BJ (cell line): ENCODE results near the gene MEIOSIN. TPM values are rescaled to one million over a fixed set of nuclear protein-coding genes. Genes with fewer than 3 reads are reported as not detected.
"Not testable (repeated sequence)": the region's sequence is repeated elsewhere in the genome, so short reads cannot be mapped to it uniquely, and the experiment has no call there.

Experiments
- CTCF ChIA-PET: fragments of 350-600 bp; formaldehyde crosslinking; extraction: SDS; loops from one replicate; lab custom pipeline; 2021; ENCODE audit warnings: antibody characterized with exemption, inconsistent platforms; lab: Yijun Ruan, JAX
- POLR2A ChIA-PET: fragments of 300-600 bp; sonication (Branson Sonifier 250); formaldehyde crosslinking; extraction: SDS; loops from one replicate; lab custom pipeline; 2021; ENCODE audit warnings: antibody characterized with exemption; lab: Charles Lee
- DNase-seq: peaks from one replicate; pipeline ENCODE4 v3.0.0-alpha.2; 2011; ENCODE audit warnings: low read depth
- H3K27me3 ChIP-seq: 2 replicates; pipeline ENCODE4 v1.6.0; 2011; ENCODE audit warnings: low read length; ENCODE audit not compliant: control insufficient read depth, insufficient read depth
- H3K36me3 ChIP-seq: 2 replicates; pipeline ENCODE4 v1.5.1; 2011; ENCODE audit warnings: low read length; ENCODE audit not compliant: control insufficient read depth, insufficient read depth
- H3K4me3 ChIP-seq: 2 replicates; pipeline ENCODE4 v1.5.1; 2011; ENCODE audit warnings: low read depth, mild to moderate bottlenecking, control low read depth, low read length
- polyA plus RNA-seq: library from polyadenylated mRNA; depleted of rRNA; stranded (reverse); fragments of >200 nt; gene quantifications from 2 replicates; pipeline ENCODE4 v1.2.3, GENCODE V29; 2011
- TF ChIP-seq, protein P1 (sequence below): IDR thresholded peaks from 2 replicates; pipeline ENCODE4 v1.5.1; 2011; ENCODE audit warnings: low read depth, mild to moderate bottlenecking, control low read depth, inconsistent platforms, low read length, moderate library complexity; ENCODE audit not compliant: insufficient read depth

Gene MEIOSIN
- polyA plus RNA-seq, 1 experiment, result not detected

DNA sequence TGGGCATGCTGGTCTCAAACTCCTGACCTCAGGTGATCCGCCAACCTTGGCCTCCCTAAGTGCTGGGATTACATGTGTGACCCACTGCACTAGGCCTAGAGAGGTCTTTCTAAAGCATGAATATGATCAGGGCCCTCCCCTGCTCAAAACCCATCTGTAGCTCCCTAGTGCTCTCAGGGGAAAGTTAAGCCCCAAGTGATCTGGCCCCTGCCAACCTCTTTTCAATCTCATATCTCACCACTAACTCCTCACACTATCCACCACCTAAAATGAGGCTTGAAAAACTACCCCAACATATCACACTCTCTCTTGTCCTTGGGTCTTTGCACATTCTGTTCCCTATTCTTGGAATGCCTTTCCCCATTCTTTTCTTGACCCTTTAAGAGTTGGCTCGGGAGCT, 61.4 kb downstream of the MEIOSIN start:
- CTCF ChIA-PET, result interaction anchor here (1.5 to 3.3 kb wide), 2 partner anchors 22 to 25 kb away, joined by 9 to 18 read pairs; partner anchors contain the start of gene SIX5
- Histone ChIP-seq H3K36me3 (peaks cover 2% of the 10 kb centered on the region; the same call in 1 of the 2 replicates), H3K4me3 (no peak overlapping the region), H3K27me3 (no peaks in the 10 kb centered on the region)
- POLR2A ChIA-PET, result no interaction called here
- TF ChIP-seq, protein P1, sequence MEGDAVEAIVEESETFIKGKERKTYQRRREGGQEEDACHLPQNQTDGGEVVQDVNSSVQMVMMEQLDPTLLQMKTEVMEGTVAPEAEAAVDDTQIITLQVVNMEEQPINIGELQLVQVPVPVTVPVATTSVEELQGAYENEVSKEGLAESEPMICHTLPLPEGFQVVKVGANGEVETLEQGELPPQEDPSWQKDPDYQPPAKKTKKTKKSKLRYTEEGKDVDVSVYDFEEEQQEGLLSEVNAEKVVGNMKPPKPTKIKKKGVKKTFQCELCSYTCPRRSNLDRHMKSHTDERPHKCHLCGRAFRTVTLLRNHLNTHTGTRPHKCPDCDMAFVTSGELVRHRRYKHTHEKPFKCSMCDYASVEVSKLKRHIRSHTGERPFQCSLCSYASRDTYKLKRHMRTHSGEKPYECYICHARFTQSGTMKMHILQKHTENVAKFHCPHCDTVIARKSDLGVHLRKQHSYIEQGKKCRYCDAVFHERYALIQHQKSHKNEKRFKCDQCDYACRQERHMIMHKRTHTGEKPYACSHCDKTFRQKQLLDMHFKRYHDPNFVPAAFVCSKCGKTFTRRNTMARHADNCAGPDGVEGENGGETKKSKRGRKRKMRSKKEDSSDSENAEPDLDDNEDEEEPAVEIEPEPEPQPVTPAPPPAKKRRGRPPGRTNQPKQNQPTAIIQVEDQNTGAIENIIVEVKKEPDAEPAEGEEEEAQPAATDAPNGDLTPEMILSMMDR, result no peak
- no peak for DNase-seq

GRCh38 chr19:45798995-45799517, 65.8 kb downstream of the MEIOSIN start:
- POLR2A ChIA-PET, result interaction anchor here (0.5 to 1.7 kb wide), 4 partner anchors 14 to 30 kb away, joined by 4 to 8 read pairs (median 6); partner anchors contain the start of gene SIX5
- no peak for DNase-seq
- Histone ChIP-seq H3K27me3 (no peaks in the 10 kb centered on the region), H3K36me3 (no peaks in the 10 kb centered on the region), H3K4me3 (no peak overlapping the region)
- CTCF ChIA-PET, result interaction anchor here (0.6 to 12.1 kb wide), 18 partner anchors 8 to 117 kb away, joined by 3 to 154 read pairs (median 4); partner anchors contain the start of genes DMPK, FBXO46, QPCTL and RSPH6A
- TF ChIP-seq, protein P1, result peak; percentile 81

- H3K4me3 ChIP-seq, H3K27me3 ChIP-seq, H3K36me3 ChIP-seq, DNase-seq: not testable (repeated sequence)
- ChIA-PET CTCF (interaction anchor here (0.6 to 12.1 kb wide), 16 partner anchors 9 to 107 kb away, joined by 3 to 154 read pairs (median 4); partner anchors contain the start of genes DMPK, FBXO46, QPCTL and RSPH6A), POLR2A (interaction anchor here (0.6 to 1.7 kb wide), 3 partner anchors 13 to 30 kb away, joined by 4 to 8 read pairs (median 7); partner anchors contain the start of gene SIX5)
Observed at GRCh38 chr19:45799541-45799940, 66.3 kb downstream of the MEIOSIN start.

GRCh38 chr19:45800070-45800553, 66.9 kb downstream of the MEIOSIN start:
- H3K27me3 ChIP-seq, result no peaks in the 10 kb centered on the region
- DNase-seq, result no peak
- H3K36me3 ChIP-seq, result no peaks in the 10 kb centered on the region
- ChIA-PET POLR2A (interaction anchor here (1.7 kb wide), 1 partner anchor 17 kb away, joined by 8 read pairs; no protein-coding TSS in a partner anchor), CTCF (interaction anchor here (0.6 to 12.1 kb wide), 11 partner anchors 10 to 746 kb away, joined by 3 to 154 read pairs (median 10); partner anchors contain the start of genes DMPK, QPCTL, RSPH6A and SIX5)
- no peak overlapping the region for H3K4me3 ChIP-seq
- TF ChIP-seq, protein P1, result no peak

DNA sequence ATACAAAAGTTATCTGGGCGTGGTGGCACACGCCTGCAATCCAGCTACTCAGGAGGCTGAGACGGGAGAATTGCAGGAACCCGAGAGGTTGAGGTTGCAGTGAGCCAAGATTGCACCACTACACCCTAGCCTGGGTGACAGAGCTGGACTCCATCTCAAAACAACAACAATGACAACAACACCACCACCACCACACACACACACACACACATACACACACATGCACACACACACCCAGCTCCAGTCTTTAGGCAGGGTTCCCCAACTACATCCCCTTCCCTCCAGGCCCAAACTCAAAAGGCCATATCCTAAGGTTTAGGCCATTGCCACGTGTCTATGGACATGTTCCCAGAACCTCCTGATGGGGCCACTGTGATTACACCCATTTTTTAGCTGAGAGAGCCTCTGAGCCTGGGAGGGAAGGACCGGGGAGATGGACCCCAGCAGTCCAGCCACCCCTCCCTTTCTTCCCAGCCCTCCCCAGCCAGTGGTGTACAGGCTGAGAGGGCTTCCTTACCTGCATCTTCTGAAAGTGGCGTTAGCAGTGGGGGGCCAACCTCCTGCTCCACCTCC, 68.5 kb downstream of the MEIOSIN start:
- DNase-seq, result no peak
- TF ChIP-seq, protein P1, result no peak
- no peak overlapping the region for H3K4me3 ChIP-seq
- ChIA-PET POLR2A (no interaction called here), CTCF (interaction anchor here (1.0 to 12.1 kb wide), 4 partner anchors 14 to 121 kb away, joined by 3 to 154 read pairs (median 57); partner anchors contain the start of genes IRF2BP1, RSPH6A and SIX5)
- no peaks in the 10 kb centered on the region for H3K36me3 ChIP-seq
- no peaks in the 10 kb centered on the region for H3K27me3 ChIP-seq
